Activated effector memory CD4-positive, alpha-beta T cell treated with Interleukin-2 at 50 U/mL for 16 hours (primary cell): Measurements from ENCODE around the gene SEMA6B.

ENCODE experiments used
- DNase-seq: peaks from one replicate; pipeline ENCODE4 v3.0.0-alpha.2; 2020

SEMA6B gene

DNA sequence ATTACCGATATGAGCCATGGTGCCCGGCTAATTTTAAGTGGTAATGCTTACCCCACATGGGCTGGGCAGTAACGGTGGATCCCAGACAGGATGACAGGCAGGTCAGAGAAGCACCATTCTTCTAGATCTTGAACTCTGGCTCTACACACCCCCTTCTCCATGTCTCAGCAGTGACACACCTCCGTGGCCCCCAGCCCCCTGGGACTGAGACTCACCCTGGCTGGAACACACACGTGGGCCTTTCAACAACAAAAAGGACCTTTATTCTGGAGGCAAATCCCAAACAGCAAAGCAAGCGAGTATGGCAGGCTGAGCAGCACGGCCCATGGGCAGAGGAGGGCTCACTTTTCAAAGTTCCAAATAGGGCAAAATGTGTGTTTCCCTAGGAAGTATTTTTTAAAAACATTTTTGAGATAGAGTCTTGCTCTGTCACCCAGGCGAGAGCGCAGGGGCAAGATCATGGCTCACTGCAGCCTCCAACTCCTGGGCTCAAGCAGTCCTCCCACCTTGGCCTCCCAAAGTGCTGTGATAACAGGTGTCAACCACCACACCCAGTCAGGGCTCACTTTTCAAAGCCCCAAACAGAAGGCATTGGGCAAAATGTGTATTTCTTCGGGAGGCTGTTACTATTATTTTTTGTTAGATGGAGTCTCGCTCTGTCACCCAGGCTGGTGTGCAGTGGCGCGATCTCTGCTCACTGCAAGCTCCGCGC is 37.0 kb downstream of the SEMA6B start:
- no peak for DNase-seq

DNA sequence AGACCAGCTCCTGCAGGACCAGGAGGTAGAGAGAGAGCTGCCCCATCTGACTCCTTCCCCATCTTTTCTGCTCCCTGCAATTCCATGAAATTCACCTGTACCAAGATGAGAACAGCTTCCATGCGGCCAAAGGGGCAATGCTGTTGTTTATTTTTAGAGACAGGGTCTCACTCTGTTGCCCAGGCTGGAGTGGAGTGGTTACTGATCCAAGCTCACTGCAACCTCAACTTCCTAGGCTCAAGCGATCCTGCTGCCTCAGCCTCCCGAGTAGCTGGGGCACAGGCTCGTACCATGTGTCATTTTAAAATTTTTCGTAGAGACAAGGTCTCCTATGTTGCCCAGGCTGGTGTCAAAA is 37.6 kb downstream of the SEMA6B start:
- DNase-seq: no peak

DNA sequence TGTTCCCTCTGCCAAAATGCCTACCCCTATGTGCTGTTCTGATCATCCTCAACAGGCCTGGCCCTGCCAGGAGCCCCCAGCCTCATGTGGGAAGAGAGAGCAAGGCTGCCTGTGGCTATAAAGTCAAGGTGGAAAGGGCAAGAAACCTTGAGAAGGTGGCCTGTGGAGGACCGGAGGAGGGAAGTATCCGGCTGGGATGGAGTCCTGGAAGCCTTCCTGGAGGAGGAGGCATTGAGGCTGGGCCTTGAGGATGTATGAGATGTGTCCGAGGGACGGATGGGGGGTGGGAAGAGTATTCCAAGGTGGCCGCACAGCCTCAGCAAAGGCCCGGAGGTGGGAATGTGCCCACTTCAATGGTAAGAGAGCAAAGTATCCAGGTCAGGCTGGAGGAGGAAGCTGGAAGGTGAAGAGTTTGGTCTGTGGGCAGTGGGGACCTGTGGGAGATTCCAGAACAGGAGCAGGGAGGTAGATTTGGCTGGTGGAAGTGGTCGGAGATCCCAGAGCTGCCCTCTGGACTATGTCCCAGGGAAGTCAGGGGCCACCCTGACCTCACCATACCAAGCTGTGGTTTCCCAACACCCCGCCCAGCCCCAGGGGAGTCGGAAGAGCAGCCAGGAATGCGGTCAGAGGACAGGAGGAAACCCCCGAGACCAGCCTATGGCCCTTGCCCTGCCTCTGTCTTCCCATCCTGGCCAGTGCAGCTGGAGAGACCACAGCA is 38.2 kb downstream of the SEMA6B start:
- DNase-seq: no peak

DNA sequence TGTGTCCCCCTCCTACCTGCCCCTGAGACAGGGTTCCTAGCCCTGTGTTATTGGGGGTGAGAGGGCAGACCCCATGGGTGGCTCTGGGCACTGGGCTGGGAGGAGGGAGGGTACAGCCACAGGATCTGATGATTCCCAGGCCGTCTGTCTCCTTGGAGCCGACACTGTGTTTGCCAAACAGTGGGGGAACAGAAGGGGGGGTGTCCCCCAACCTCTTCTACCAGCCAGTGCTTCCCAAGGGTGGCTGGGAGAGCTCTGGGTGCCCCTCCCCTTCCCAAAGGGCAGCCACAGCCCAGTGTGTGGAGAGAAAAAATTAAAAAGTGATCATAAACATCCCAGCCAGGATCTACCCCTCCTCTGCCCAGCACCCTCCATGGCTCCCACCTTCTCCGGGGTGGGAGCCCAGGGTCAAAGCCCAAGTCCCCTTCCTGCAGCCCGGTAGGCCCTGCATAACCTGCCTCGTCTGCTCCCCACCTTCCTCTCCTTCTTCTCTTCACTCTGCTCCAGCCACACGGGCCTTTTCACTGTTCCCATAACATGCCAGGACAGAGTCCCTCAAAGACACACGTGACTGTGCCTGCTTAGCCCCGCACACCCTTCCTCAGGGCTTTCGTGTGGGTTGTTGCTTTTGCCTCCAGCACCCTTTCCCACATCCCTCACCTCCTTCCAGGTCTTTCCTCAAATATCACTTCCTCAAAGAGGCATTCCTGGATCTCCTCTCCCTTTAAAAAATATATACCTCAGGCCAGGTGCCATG is 39.8 kb downstream of the SEMA6B start:
- DNase-seq: no peak

DNA sequence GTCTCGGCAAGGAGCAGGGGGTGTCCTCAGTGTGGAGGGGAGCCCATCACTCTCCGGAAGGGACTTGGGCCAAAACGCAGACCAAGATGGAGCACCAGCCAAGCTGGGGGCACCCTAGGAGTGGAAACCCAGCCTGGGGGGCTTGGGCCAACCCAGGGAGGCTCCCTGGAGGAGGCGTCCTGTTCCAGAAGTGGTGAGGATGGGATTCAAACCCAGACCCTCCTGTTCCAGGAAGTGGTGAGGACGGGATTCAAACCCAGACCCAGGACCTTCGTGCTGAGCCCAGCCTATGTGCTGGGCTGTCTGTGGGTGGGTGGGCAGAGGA is 40.4 kb downstream of the SEMA6B start:
- no peak for DNase-seq

DNA sequence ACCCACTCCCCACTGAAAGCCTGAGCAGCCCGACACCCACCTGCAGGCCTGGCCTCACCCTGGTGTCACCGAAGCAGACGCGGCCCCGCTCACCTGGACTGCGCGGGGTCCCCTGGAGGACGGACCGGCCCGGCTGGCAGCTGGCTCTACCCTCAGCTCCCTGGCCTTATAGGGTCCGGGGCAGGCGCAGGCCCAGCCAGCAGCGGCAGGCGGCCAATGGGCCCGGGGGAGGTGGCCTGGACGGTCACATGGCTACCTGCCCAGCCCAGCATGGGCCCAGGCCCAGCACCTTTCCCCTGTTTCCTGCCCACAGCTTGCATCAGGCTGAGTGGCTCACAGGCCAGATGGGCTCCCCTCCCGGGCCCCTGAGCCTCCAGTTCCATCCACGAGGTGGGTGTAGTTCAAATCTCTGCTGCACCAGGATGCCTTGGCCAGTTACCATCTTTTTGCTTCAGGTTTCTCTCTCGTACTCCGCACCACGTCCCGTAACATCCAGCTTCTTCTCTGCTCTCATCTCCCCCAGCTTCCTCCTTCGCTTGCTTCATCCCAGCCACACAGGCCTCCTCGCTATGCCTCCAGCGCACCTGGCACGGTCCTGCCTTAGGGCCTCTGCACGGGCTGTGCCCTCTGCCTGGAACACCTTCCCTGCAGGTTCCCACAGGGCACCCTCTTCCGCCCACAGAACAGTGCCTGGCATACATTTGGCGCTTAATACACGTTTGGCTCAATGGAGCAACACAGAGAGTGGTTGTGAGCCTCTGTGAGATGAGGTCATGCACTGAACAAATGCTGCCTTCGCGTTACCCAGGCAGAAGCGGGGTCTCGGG is 40.9 kb downstream of the SEMA6B start, which contains the start of gene PLIN4:
Gene PLIN4, minus strand, starts transcription at position 142 of the 827 bp plus-strand sequence. CDS start 214 bp downstream, outside the sequence.
- DNase-seq: no peak

GRCh38 chr19:4517451-4518057 is 41.9 kb downstream of the SEMA6B start:
- no peak for DNase-seq

DNA sequence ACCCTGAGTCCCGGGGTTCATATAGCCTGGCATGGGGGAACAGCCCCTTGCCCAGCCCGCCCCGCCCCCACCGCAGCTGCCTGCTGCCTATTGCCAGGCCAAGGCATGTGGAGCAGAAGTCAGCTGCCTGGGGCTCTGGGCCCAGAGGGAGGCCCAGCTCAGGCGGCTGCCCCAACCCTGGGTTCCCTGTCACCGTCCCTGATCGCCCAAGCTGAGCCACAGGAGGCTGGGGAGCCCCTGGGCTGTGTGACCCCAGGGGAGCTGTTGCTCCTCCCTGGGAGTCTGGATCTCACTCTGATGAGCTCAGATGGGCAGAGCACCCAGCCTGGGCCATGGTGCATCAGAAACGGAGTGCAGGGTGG is 42.6 kb downstream of the SEMA6B start:
- no peak for DNase-seq

DNA sequence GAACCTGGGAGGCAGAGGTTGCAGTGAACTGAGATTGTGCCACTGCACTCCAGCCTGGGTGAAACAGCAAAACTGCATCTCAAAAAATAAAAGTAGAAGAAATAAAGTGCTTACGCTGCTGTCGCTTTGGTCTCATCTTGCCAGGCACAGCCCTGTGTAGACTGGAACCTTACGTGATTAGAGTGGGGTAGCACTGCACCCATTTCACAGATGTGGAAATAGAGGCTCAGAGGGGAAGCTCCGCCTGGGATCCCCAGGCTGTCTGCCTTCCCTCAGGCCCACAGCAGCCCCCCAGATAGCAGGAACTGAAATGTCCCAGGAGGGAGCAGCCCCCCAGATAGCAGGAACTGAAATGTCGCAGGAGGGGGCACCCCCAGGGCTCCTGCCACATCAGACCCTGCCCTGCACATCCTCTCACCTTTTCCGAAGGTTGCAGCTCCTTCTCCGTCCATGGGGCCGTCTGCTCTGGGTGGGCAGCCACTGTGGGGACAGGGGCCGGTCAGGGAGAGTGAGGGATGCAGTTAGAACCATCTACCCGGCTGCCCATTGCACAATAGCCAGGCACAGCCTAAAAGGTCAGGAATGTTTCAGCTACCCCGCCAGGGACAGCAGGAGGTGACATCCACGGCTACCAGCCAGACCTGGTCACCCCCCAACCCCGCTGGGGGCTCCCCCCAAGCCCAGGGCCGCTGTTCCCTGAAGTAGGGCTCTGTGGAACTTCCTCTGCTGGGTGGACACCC is 43.1 kb downstream of the SEMA6B start:
- no peak for DNase-seq

- no peak for DNase-seq
Observed at GRCh38 chr19:4515732-4516131, 43.8 kb downstream of the SEMA6B start.

GRCh38 chr19:4513248-4513647 is 46.2 kb downstream of the SEMA6B start:
- no peak for DNase-seq

- DNase-seq: no peak
Observed at GRCh38 chr19:4512070-4512469, 47.4 kb downstream of the SEMA6B start.

DNA sequence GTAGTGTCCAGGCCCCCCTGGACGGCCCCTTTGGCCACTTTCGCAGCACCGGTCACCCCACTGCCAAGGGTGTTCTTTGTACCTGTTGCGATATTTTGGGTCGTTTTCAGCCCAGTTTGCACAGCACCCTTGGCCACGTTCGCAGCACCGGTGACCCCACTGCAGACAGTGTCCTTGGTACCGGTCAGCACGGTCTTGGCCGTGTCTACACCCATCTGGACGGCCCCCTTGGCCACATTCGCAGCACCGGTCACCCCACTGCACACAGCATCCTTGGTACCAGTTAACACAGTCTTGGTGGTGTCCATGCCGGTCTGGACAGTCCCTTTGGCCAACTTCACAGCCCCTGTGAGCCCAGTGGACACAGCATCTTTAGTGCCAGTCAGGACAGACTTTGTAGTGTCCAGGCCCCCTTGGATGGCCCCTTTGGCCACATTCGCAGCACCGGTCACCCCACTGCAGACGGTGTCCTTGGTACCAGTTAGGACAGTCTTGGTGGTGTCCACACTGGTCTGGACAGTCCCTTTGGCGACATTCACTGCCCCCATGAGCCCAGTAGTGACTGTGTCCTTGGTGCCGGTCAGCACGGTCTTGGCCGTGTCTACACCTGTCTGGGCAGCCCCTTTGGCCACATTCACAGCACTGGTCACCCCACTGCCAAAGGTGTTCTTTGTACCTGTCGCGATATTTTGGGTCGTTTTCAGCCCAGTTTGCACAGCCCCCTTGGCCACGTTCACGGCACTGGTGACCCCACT is 48.0 kb downstream of the SEMA6B start:
- no peak for DNase-seq

DNA sequence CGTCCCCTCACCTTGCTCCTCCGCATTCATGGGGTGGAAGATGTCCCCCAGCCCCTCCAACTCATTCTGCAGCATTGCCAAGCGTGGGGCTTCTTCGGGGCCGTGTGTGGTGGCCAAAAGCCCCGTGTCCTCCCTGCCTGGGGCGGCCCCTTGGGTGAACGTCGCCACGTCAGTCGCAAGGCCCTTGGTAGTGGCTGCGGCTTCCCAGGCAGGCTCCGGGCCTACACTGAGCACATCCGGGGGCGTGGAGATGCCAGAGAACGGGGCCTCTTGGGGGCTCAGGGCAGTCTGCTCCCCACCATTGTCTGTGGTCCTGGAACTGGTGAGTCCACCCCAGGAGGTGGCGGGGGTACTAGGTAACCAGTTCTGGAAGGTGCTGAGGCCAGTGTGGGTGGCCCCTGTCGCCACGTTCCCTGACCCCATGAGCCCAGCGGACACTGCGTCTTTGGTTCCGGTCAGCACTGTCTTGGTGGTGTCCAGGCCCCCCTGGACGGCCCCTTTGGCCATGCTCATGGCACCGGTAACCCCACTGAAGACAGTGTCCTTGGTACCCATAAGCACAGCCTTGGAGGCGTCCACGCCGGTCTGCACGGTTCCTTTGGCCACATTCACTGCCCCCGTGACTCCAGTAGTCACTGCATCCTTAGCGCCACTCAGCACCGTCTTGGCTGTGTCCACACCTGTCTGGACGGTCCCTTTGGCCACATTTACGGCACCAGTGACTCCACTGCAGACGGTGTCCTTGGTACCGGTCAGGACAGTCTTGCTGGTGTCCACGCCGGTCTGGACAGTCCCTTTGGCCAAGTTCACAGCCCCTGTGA is 48.8 kb downstream of the SEMA6B start:
- DNase-seq: no peak

- no peak for DNase-seq
Observed at GRCh38 chr19:4508698-4509097, 50.8 kb downstream of the SEMA6B start.

DNA sequence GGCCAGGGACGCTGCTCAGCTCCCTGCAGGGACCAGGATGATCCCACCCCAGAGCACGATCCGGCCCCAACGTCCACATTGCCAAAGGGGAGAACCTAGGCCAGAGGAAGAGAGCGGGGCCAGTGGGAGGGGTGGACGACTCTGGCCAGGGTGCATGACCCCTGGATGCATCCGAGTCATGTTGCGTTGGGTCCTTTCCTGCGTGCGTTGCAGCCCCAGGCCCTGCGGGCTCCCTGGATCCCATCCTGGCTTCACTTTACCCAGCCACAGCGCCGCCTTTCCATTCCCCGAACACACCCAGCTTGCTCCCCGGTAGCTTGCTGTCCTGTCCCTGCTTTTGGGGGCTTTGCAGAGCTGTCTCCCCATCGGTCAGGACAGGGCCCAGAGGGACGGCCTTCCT is 51.7 kb downstream of the SEMA6B start:
- DNase-seq: no peak

DNA sequence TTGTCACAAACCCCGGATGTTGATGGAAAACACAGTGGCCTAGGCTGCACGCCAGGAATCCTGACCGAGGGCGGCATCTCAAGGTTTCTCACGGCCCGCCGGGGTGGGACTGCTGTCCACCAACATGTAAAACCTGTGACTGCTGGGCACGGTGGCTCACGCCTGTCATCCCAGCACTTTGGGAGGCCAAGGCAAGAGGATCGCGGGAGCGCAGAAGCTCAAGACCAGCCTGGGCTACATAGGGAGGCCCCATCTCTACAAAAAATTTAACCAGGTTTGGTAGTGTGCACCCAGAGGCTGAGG is 52.4 kb downstream of the SEMA6B start:
- DNase-seq: no peak

DNA sequence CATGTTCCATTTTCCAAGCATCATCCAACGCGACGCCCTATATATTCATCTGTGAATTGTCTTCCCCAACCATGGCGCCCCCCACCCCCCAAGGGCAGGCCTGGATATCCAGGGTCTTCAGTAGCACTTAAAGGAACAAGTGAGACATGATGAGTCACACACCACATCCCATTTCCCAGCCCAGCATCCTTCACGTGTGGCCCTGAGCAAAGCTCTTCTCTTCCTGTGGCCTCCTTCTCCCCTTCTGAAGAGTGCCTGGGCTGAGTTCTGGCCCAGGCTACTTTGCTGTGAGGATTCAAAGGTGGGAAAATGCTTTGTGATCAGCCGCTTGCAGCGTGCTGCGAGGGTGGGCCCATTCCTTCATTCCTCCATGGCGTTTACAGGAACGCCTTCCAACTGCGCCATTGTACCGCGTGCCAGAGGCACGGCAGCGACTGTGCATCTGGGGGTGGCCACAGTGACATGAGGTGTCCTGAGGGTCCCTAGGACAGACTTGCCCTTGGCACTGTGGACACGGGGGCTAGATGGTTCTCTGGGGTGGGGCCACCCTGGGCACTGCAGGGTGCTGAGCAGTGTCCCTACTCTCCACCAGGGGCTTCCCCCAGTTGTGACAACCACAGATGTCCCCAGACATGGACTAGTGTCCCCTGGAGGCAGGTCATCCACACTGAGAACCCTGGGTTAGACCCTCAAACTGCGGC is 52.9 kb downstream of the SEMA6B start:
- DNase-seq: no peak

DNA sequence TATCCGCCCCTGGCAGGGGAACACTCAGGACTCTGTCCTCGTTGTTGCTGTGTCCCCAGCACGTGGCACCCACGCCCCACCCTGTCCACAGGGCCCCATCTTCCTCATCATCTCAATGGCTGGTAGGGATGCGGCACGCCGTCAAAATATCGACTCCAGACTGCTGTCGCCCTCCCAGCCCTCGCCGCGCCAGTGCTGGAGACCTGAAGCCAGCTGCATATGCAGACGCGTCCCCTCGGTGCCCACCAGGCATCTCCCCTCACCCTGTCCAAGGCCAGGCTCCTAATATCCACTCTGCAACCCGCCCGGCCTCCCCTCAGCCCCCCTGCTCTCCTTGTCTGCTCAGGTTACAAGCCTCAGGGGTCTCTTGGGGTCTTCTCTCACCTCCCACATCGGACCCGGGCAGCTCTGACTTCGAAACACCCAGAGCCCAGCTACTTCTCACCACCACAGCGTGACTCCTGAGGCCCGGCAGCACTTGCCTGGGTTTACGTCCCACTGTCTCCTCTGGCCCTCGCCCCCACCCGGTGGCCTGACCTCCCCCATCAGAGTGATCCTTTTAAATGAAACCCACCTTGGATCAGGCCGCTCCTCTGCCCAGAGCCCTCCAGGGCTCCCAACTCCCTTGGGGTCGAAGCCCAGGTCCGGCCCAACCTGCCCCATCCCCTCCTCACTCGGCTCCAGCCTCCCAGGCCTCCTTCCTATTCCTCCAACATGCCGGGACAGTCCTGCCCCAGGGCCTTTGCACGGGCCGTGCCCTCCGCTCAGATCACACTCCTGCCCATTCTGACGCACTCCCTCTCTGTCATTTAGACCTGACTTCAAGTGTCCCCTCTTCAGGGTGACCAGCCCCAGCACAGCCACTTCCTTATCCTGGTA is 53.7 kb downstream of the SEMA6B start:
- DNase-seq: no peak
